ENCODE measurements around the gene SFMBT2.

DNA sequence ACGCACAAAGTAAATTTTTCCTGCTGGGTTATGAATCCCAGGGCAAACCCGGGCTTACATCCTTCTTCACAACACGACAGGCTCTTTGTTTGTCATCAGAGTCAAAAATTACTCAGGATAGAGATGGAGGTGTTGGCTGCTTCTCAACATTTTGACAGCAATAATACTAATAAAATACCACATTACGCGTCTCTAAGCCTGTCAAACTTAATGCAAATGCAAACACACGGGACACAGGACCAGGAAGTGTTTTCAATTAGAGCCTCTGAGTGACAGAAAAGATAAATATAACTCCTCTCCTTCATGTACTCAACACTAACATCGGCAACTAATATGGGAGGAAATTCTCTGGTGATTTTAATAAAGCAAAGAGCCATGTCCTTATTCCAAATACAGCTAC, 128.4 kb downstream of the SFMBT2 start:
- TF ChIP-seq CTCF (IDR thresholded peaks at IDR 0.05 in 8 of 11, conservative IDR thresholded peaks at IDR 0.05 in 3 of 11) (no peak), POLR2A (IDR thresholded peaks at IDR 0.05) (no peak)

All from spleen (tissue), 7 donors.